Psoas muscle (tissue), 8 donors: ENCODE measurements around the gene SCAF11. TPM values are rescaled to one million over a fixed set of nuclear protein-coding genes. Genes with fewer than 3 reads are reported as not detected.

Experiments
- ATAC-seq, 4 donors: fragments of 200-7000 bp; cut with Tn5 transposase; one replicate each; pipeline ENCODE4 v1.9.1; 2020; ENCODE audit warnings: moderate library complexity in 3 of 4, mild to moderate bottlenecking in 2 of 4
- DNase-seq, 2 donors: peaks; one replicate each; pipeline ENCODE4 v3.0.0-alpha.2; 2020
- H3K27ac ChIP-seq: fragments of 200-600 bp; one replicate; pipeline ENCODE4 v1.8.0; 2022
- H3K27me3 ChIP-seq, 3 donors: fragments of 200-600 bp in 1 of 3; one replicate each; pipeline versions ENCODE4 v1.6.1 to v1.8.0; 2013 to 2022; ENCODE audit warnings: low read length in 2 of 3, mild to moderate bottlenecking in 2 of 3, moderate library complexity in 1 of 3; ENCODE audit not compliant: insufficient read depth in 3 of 3
- H3K36me3 ChIP-seq, 2 donors: fragments of 200-600 bp in 1 of 2; one replicate each; pipeline versions ENCODE4 v1.6.1 to v1.8.0; 2013 to 2022; ENCODE audit warnings: low read depth in 1 of 2, mild to moderate bottlenecking in 1 of 2, moderate library complexity in 1 of 2; ENCODE audit not compliant: insufficient read depth in 1 of 2
- H3K4me1 ChIP-seq: fragments of 200-600 bp; one replicate; pipeline ENCODE4 v1.8.0; 2022
- H3K4me3 ChIP-seq: fragments of 200-600 bp; one replicate; pipeline ENCODE4 v1.8.0; 2022; ENCODE audit warnings: mild to moderate bottlenecking
- H3K9me3 ChIP-seq: fragments of 200-600 bp; one replicate; pipeline ENCODE4 v1.8.0; 2022
- CTCF ChIP-seq: fragments of 200-600 bp; IDR thresholded peaks from one replicate; pipeline ENCODE4 v1.8.0; 2022; ENCODE audit warnings: antibody characterized with exemption
- WGBS, 3 donors: extraction: QIAGEN DNeasy Blood & Tissue Kit; methylation state at CpG; one replicate each; pipeline versions ENCODE4 v1.1.6 to v1.1.7; 2013; 5-methylcytosine and 5-hydroxymethylcytosine counted together
- intact Hi-C, 2 donors: fragments of 100-400 bp; cut with DNase I; formaldehyde crosslinking; loops; one replicate each; pipeline versions ENCODE4 v1.11.0 to v1.14.2; 2022
- polyA plus RNA-seq, 3 donors: library from polyadenylated mRNA; stranded (reverse); fragments of 200-250 nt; gene quantifications; one replicate each; pipeline ENCODE4 v1.2.3, GENCODE V29; 2013
- total RNA-seq, 4 donors: library from RNA; stranded (reverse); fragmentation: NEBNext Ultra II Directional in 2 of 4; extraction: Animal tissue kit (Norgen Biotek cat#: 25700) in 2 of 4; gene quantifications; one replicate each; pipeline versions ENCODE4 v1.2.1 to v1.2.4, GENCODE V29; 2021 to 2023
- donor health status: healthy with polysubstance abuse.
- donor health status: DM: no; HTN: no; CAD: no; lungs with moderate emphysema.
- donor health status: Bipolar disorder and iron deficiency.
- donor health status: healthy.
- donor health status: DM: yes; HTN: yes; CAD: no.
- donor health status: DM: no; HTN: no; CAD: no.
- donor health status: DM: no; HTN: no; CAD: no.
- donor health status: DM: yes; HTN: yes; CAD: no.

The SCAF11 gene
- total and polyA plus RNA-seq, 7 donors: 28.5 to 90.0 (median 63.5) TPM

DNA sequence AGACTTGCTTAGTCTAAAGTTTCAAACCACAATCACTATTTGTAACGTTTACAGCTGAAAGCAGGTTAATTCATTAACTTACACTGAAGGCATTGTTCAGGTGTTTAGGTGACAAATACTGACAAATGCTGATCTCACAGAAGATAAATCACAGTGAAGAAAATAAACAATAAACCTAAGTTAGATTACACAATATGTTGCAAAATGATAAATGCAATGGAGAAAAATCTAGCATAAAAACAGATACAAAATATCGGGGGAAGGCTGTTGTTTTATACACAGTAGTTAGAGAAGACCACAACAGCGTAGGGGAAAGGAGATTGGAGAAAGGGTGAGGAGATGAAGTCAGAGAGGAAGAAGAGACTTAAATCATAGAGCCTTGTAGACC, 3.0 kb downstream of the SCAF11 start:
- Histone ChIP-seq H3K27me3 (no peaks in the 10 kb centered on the region), H3K9me3 (no peaks in the 10 kb centered on the region), H3K27ac (peak overlapping the region; percentile 99), H3K4me3 (peak overlapping the region; percentile 87), H3K4me1 (peaks cover 62% of the 10 kb centered on the region), H3K36me3 (peaks cover 0 to 7% of the 10 kb centered on the region in 2 donors)
- intact Hi-C loops: no loop called here
- no peak for ATAC-seq
- TF ChIP-seq CTCF: no peak
- no peak for DNase-seq
- 60 to 66% (median 64%) methylated on average over 3 of the region's 3 CpGs for WGBS, 3 donors

- ATAC-seq (no peak), DNase-seq (peak in 1 of 2 donors; percentile 46)
- H3K9me3 ChIP-seq: no peaks in the 10 kb centered on the region
- intact Hi-C loops: no loop called here
- TF ChIP-seq CTCF: no peak
- 67 to 77% (median 71%) methylated on average over 5 of the region's 5 CpGs for WGBS, 3 donors
- H3K4me1 ChIP-seq: peaks cover 67% of the 10 kb centered on the region
- H3K36me3 ChIP-seq: peaks cover 0 to 7% of the 10 kb centered on the region in 2 donors
- peak overlapping the region; percentile 87 for H3K4me3 ChIP-seq
- H3K27ac ChIP-seq: peak overlapping the region; percentile 99
- H3K27me3 ChIP-seq: no peaks in the 10 kb centered on the region
These were observed 3.6 kb downstream of the SCAF11 start for GRCh38 chr12:45986641-45987339.

- Histone ChIP-seq H3K27ac (peak overlapping the region; percentile 18), H3K36me3 (no peaks in the 10 kb centered on the region), H3K4me3 (no peak overlapping the region), H3K9me3 (no peaks in the 10 kb centered on the region), H3K27me3 (no peaks in the 10 kb centered on the region), H3K4me1 (peaks cover 90% of the 10 kb centered on the region)
- DNase-seq (no peak), ATAC-seq (no peak)
- TF ChIP-seq CTCF: no peak
- intact Hi-C loops: no loop called here
- 75 to 83% (median 75%) methylated on average over 7 of the region's 7 CpGs for WGBS, 3 donors
These were observed 9.1 kb downstream of the SCAF11 start for GRCh38 chr12:45981075-45981837.

DNA sequence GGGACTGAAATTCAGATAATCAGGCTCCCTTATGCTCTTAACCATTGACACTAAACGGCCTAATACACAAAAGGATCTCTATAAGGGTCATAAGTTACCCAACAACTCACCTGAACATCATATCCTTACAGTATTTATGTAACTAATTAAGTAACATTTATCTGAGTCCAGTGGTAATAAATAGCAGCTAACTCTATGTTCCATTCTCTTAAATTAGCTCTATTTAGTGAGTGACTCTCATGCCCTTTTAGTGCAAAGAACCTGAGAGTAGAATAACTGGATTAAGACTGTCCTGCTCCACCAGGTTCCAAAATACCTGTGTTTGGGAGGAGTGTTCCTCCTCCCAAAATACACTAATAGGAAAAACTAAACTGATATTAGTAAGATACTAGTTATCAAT, 9.8 kb downstream of the SCAF11 start:
- H3K36me3 ChIP-seq: no peaks in the 10 kb centered on the region
- H3K27me3 ChIP-seq: no peaks in the 10 kb centered on the region
- H3K27ac ChIP-seq: peak overlapping the region; percentile 18
- ATAC-seq (peak in 2 of 4 donors; percentile 43 to 45), DNase-seq (no peak)
- H3K9me3 ChIP-seq: no peaks in the 10 kb centered on the region
- WGBS, 3 donors: 37 to 68% (median 40%) methylated on average over 1 of the region's 1 CpG
- peaks cover 91% of the 10 kb centered on the region for H3K4me1 ChIP-seq
- no peak overlapping the region for H3K4me3 ChIP-seq
- TF ChIP-seq CTCF: no peak
- intact Hi-C loops: no loop called here
